Osteocyte (in vitro differentiated cells): ENCODE measurements around the gene ACTN2. TPM values are rescaled to one million over a fixed set of nuclear protein-coding genes. Genes with fewer than 3 reads are reported as not detected.
A peak's percentile ranks its signal among the peaks of the same experiment; 100 is the strongest.

Experiments
- DNase-seq: peaks from one replicate; pipeline ENCODE4 v3.0.0; 2021; ENCODE audit warnings: mixed read lengths; ENCODE audit not compliant: unreplicated experiment; ENCODE audit errors: extremely low spot score
- H3K27ac Mint-ChIP-seq: one replicate; pipeline ENCODE4 v1.8.0; 2021; ENCODE audit warnings: mild to moderate bottlenecking, mixed read lengths; ENCODE audit not compliant: unreplicated experiment
- H3K27me3 Mint-ChIP-seq: one replicate; pipeline ENCODE4 v1.8.0; 2021; ENCODE audit warnings: mixed read lengths; ENCODE audit not compliant: unreplicated experiment
- H3K36me3 Mint-ChIP-seq: one replicate; pipeline ENCODE4 v1.8.0; 2021; ENCODE audit warnings: mixed read lengths; ENCODE audit not compliant: unreplicated experiment
- H3K4me1 Mint-ChIP-seq: one replicate; pipeline ENCODE4 v1.8.0; 2021; ENCODE audit warnings: mixed read lengths; ENCODE audit not compliant: unreplicated experiment
- H3K4me3 Mint-ChIP-seq: one replicate; pipeline ENCODE4 v1.8.0; 2021; ENCODE audit warnings: mild to moderate bottlenecking, moderate library complexity, mixed read lengths; ENCODE audit not compliant: unreplicated experiment
- H3K9me3 Mint-ChIP-seq: one replicate; pipeline ENCODE4 v1.8.0; 2021; ENCODE audit warnings: mixed read lengths; ENCODE audit not compliant: unreplicated experiment
- CTCF ChIP-seq: fragments of 200-600 bp; sonication (generic); IDR thresholded peaks from 2 replicates; pipeline ENCODE4 v1.5.0; 2021; ENCODE audit warnings: antibody characterized with exemption, mild to moderate bottlenecking, moderate library complexity
- total RNA-seq: library from RNA; stranded (reverse); gene quantifications from 2 replicates; pipeline ENCODE4 v1.2.1, GENCODE V29; 2021

The ACTN2 gene
- total RNA-seq, 1 donor from 2014 or later, result not detected

DNA sequence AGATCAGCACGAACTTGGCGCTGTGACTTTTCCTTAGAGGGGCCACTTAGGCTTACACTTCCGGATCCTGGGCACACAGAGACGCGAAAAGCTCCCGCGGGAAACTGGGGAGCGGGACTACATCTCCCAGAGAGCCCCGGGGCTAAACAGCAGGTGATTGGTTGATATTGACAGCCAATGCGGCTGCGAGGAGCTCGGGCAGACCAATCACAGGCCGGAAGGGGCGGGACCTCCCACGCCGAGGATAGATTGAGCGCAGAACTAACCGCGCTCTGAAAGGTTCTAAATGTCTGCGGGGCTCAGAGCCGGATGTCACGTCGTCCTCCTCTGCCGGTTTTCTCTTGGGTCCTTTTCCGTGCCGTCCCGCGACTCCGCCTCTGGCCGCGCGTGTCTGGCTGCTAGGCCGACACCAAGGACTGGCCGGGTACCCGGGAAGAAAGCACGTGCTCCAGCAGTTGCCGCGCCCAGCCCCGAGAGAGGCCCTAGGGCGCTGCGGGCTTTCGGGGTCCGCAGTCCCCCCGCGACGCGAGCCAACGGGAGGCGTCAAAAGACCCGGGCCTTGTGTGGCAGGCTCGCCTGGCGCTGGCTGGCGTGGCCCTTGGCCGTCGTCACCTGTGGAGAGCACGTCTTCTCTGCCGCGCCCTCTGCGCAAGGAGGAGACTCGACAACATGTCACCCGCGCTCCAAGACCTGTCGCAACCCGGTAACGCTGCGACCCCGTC lies 108.9 kb downstream of the ACTN2 start, which contains the start of gene MTR:
MTR (plus strand) TSS at position 258 of the 722 bp plus-strand sequence; CDS start at position 670, 412 bp downstream.
- H3K36me3 Mint-ChIP-seq, result no peaks in the 10 kb centered on the region
- H3K4me1 Mint-ChIP-seq, result peaks cover 24% of the 10 kb centered on the region
- no peak for TF ChIP-seq CTCF

GRCh38 chr1:236795757-236796667 lies 109.7 kb downstream of the ACTN2 start:
- H3K27me3 Mint-ChIP-seq, result peaks cover 9% of the 10 kb centered on the region
- peak overlapping the region; percentile 96 for H3K4me3 Mint-ChIP-seq
- no peak for TF ChIP-seq CTCF
- H3K27ac Mint-ChIP-seq, result peak overlapping the region; percentile 86
- DNase-seq, result no peak
- H3K4me1 Mint-ChIP-seq, result peaks cover 24% of the 10 kb centered on the region
- no peaks in the 10 kb centered on the region for H3K9me3 Mint-ChIP-seq
- no peaks in the 10 kb centered on the region for H3K36me3 Mint-ChIP-seq

More for the DNA sequence above, 108.9 kb downstream of the ACTN2 start, which contains the start of gene MTR:
- DNase-seq, result peak; percentile 99
- H3K9me3 Mint-ChIP-seq, result no peaks in the 10 kb centered on the region
- H3K27me3 Mint-ChIP-seq, result peaks cover 12% of the 10 kb centered on the region
- peak within 1 kb of the TSS; percentile 96 for H3K4me3 Mint-ChIP-seq
- H3K27ac Mint-ChIP-seq, result peak within 1 kb of the TSS; percentile 86

DNA sequence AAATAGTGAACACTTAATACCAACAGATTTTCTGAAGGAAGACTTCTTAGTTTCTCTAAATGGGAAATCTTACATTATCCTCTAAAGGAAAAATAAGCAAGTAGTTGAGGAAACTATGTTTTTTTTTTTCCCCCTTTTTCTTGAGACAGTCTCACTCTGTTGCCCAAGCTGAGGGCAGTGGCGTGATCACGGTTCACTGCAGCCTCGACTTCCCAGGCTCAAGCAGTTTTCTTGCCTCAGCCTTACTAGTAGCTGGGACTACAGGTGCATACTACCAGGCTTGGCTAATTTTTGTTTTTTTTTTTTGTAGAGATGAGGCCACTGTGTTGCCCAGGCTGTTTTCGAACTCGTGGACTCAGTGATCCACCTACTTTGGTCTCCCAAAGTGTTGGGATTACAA lies 112.7 kb downstream of the ACTN2 start:
- no peaks in the 10 kb centered on the region for H3K9me3 Mint-ChIP-seq
- DNase-seq, result no peak
- no peaks in the 10 kb centered on the region for H3K36me3 Mint-ChIP-seq
- peaks cover 24% of the 10 kb centered on the region for H3K4me1 Mint-ChIP-seq
- no peaks in the 10 kb centered on the region for H3K27me3 Mint-ChIP-seq
- H3K27ac Mint-ChIP-seq, result no peak overlapping the region
- no peak for TF ChIP-seq CTCF
- no peak overlapping the region for H3K4me3 Mint-ChIP-seq

DNA sequence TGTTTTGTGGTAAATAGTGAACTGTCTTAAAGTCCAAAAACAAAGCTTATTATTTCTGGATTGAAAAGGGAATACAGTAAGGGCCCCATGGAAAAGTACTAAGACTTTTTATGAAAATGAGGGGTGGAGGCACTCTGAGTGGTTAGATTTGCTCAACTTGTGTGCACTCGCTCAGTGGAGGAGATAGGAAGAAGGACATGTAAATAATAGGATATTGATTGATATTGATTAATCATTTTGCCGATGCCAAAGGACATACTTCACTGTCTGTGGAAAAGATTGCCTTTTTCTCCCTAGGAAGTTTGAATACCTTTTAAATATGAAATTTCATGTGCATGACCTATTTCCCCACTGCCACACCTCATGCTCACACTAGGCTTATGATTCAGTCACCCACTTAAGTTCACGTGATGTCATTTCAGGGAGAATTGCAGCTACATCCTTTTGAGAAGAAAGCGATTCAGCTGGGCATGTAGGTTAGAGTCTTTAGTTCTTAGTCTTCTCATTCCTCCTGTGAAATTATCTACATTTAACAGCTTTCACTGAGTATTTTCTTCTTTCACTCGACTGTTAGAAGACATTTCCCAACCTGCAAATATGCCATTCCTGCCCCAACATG lies 113.8 kb downstream of the ACTN2 start:
- Mint-ChIP-seq H3K4me1 (peaks cover 17% of the 10 kb centered on the region), H3K36me3 (peaks cover 6% of the 10 kb centered on the region), H3K27ac (no peak overlapping the region), H3K4me3 (no peak overlapping the region), H3K27me3 (no peaks in the 10 kb centered on the region), H3K9me3 (no peaks in the 10 kb centered on the region)
- no peak for DNase-seq
- TF ChIP-seq CTCF, result no peak
